ENCODE data around the gene NDUFAF5. TPM values are rescaled to one million over a fixed set of nuclear protein-coding genes. Genes with fewer than 3 reads are reported as not detected.

The NDUFAF5 gene
- total and polyA plus RNA-seq, 2 donors from 2014 or later: 26.4 to 52.1 TPM

DNA sequence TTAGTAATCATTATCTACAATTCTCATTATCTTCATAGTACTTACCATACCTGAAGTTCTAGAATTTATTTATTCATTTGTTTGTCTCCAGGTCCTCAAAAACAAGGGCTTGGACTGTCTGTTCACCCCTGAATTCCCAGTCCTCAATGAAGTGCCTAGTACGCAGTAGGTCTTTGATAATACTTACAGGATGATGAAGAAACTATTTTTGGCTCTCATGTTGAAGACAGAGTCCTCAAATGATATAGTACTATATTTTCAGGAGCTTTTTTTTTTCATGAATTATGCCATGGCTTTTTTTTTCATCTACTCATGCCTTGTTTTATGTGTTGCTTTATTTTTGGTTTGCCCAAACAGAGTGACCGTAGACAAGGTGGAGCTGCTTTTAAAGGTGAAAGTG is 66.5 kb downstream of the NDUFAF5 start:
- Histone ChIP-seq H3K9ac (ENCODE audit: low read length in 3 of 3) (no peak overlapping the region), H3K9me3 (ENCODE audit: control insufficient read depth in 2 of 3, insufficient read depth in 1 of 3, low read length in 3 of 3) (no peaks in the 10 kb centered on the region), H3K4me3 (ENCODE audit: low read length in 3 of 3) (no peak overlapping the region), H3K27ac (ENCODE audit: low read depth in 2 of 2, low read length in 2 of 2) (no peak overlapping the region), H3K36me3 (ENCODE audit: control insufficient read depth in 2 of 3, insufficient read depth in 3 of 3, low read length in 3 of 3) (no peaks in the 10 kb centered on the region), H3K27me3 (ENCODE audit: control insufficient read depth, insufficient read depth, low read length) (no peaks in the 10 kb centered on the region), H3K4me1 (ENCODE audit: control insufficient read depth in 2 of 3, insufficient read depth in 2 of 3, low read depth in 1 of 3, low read length in 3 of 3) (no peaks in the 10 kb centered on the region)
- TF ChIP-seq, protein P1, sequence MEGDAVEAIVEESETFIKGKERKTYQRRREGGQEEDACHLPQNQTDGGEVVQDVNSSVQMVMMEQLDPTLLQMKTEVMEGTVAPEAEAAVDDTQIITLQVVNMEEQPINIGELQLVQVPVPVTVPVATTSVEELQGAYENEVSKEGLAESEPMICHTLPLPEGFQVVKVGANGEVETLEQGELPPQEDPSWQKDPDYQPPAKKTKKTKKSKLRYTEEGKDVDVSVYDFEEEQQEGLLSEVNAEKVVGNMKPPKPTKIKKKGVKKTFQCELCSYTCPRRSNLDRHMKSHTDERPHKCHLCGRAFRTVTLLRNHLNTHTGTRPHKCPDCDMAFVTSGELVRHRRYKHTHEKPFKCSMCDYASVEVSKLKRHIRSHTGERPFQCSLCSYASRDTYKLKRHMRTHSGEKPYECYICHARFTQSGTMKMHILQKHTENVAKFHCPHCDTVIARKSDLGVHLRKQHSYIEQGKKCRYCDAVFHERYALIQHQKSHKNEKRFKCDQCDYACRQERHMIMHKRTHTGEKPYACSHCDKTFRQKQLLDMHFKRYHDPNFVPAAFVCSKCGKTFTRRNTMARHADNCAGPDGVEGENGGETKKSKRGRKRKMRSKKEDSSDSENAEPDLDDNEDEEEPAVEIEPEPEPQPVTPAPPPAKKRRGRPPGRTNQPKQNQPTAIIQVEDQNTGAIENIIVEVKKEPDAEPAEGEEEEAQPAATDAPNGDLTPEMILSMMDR (IDR thresholded peaks at IDR 0.05; ENCODE audit: borderline replicate concordance, extremely low read depth, insufficient read depth): no peak
- FAIRE-seq: no peak
- intact Hi-C loops (cut with DNase I): no loop called here
- DNase-seq: no peak

GRCh38 chr20:13852306-13852705 is 67.5 kb downstream of the NDUFAF5 start:
- intact Hi-C loops (cut with DNase I): no loop called here
- Histone ChIP-seq H3K36me3 (ENCODE audit: control insufficient read depth in 2 of 3, insufficient read depth in 3 of 3, low read length in 3 of 3) (no peaks in the 10 kb centered on the region), H3K9ac (ENCODE audit: low read length in 3 of 3) (no peak overlapping the region), H3K27ac (ENCODE audit: low read depth in 2 of 2, low read length in 2 of 2) (no peak overlapping the region), H3K9me3 (ENCODE audit: control insufficient read depth in 2 of 3, insufficient read depth in 1 of 3, low read length in 3 of 3) (no peaks in the 10 kb centered on the region), H3K4me3 (ENCODE audit: low read length in 3 of 3) (no peak overlapping the region), H3K27me3 (ENCODE audit: control insufficient read depth, insufficient read depth, low read length) (no peaks in the 10 kb centered on the region), H3K4me1 (ENCODE audit: control insufficient read depth in 2 of 3, insufficient read depth in 2 of 3, low read depth in 1 of 3, low read length in 3 of 3) (no peaks in the 10 kb centered on the region)
- peak in 1 of 5 donors; percentile 13 for DNase-seq
- FAIRE-seq: no peak
- TF ChIP-seq, protein P1 (IDR thresholded peaks at IDR 0.05; ENCODE audit: borderline replicate concordance, extremely low read depth, insufficient read depth): no peak

DNA sequence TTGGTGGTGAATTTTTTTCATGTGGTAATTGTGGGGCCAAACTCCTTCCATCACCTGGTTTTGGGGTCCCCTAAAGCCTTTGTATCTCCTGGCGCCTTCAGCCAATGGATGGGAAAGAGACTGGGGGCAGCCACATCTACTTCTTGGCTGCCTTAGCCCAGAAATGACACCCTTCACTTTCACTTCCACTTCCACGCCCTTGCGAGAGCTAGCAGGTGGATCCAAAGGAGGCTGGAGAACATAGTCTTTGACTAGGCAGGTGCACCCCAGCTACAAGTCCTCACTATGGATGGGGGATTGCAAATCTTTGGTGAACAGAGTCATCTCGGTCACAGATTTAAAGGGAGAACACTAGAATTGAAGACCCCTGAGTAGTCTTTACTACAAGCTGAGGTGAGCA is 70.8 kb downstream of the NDUFAF5 start:
- Histone ChIP-seq H3K9ac (ENCODE audit: low read length in 3 of 3) (no peak overlapping the region), H3K4me3 (ENCODE audit: low read length in 3 of 3) (no peak overlapping the region), H3K27ac (ENCODE audit: low read depth in 2 of 2, low read length in 2 of 2) (no peak overlapping the region), H3K9me3 (ENCODE audit: control insufficient read depth in 2 of 3, insufficient read depth in 1 of 3, low read length in 3 of 3) (no peaks in the 10 kb centered on the region), H3K27me3 (ENCODE audit: control insufficient read depth, insufficient read depth, low read length) (no peaks in the 10 kb centered on the region), H3K4me1 (ENCODE audit: control insufficient read depth in 2 of 3, insufficient read depth in 2 of 3, low read depth in 1 of 3, low read length in 3 of 3) (no peaks in the 10 kb centered on the region), H3K36me3 (ENCODE audit: control insufficient read depth in 2 of 3, insufficient read depth in 3 of 3, low read length in 3 of 3) (no peaks in the 10 kb centered on the region)
- TF ChIP-seq, protein P1 (IDR thresholded peaks at IDR 0.05; ENCODE audit: borderline replicate concordance, extremely low read depth, insufficient read depth): no peak
- intact Hi-C loops (cut with DNase I): no loop called here
- DNase-seq (no peak), FAIRE-seq (no peak)

- no peaks in the 10 kb centered on the region for H3K36me3 ChIP-seq (ENCODE audit: control insufficient read depth in 2 of 3, insufficient read depth in 3 of 3, low read length in 3 of 3)
- no peak overlapping the region for H3K9ac ChIP-seq (ENCODE audit: low read length in 3 of 3)
- no peak for FAIRE-seq
- no peak overlapping the region for H3K4me3 ChIP-seq (ENCODE audit: low read length in 3 of 3)
- no peaks in the 10 kb centered on the region for H3K9me3 ChIP-seq (ENCODE audit: control insufficient read depth in 2 of 3, insufficient read depth in 1 of 3, low read length in 3 of 3)
- intact Hi-C loops (cut with DNase I): no loop called here
- H3K27me3 ChIP-seq (ENCODE audit: control insufficient read depth, insufficient read depth, low read length): no peaks in the 10 kb centered on the region
- TF ChIP-seq, protein P1 (IDR thresholded peaks at IDR 0.05; ENCODE audit: borderline replicate concordance, extremely low read depth, insufficient read depth): no peak
- no peak for DNase-seq
- H3K4me1 ChIP-seq (ENCODE audit: control insufficient read depth in 2 of 3, insufficient read depth in 2 of 3, low read depth in 1 of 3, low read length in 3 of 3): no peaks in the 10 kb centered on the region
- H3K27ac ChIP-seq (ENCODE audit: low read depth in 2 of 2, low read length in 2 of 2): no peak overlapping the region
Measured at GRCh38 chr20:13856354-13856753, 71.5 kb downstream of the NDUFAF5 start.

Data from kidney (tissue), 14 donors.